Stimulated activated CD8-positive, alpha-beta memory T cell treated with anti-CD3 and anti-CD28 coated beads, Interleukin-7, amount 100 ng/mL, for 4 hours (primary cell): ENCODE measurements around the gene LIPT1.
"Not testable (repeated sequence)": the region's sequence is repeated elsewhere in the genome, so short reads cannot be mapped to it uniquely, and the experiment has no call there.

Experiments
- DNase-seq, 2 donors: peaks; one replicate each; pipeline ENCODE4 v3.0.0-alpha.2; 2020; ENCODE audit warnings: low read depth in 2 of 2

Gene LIPT1

DNA sequence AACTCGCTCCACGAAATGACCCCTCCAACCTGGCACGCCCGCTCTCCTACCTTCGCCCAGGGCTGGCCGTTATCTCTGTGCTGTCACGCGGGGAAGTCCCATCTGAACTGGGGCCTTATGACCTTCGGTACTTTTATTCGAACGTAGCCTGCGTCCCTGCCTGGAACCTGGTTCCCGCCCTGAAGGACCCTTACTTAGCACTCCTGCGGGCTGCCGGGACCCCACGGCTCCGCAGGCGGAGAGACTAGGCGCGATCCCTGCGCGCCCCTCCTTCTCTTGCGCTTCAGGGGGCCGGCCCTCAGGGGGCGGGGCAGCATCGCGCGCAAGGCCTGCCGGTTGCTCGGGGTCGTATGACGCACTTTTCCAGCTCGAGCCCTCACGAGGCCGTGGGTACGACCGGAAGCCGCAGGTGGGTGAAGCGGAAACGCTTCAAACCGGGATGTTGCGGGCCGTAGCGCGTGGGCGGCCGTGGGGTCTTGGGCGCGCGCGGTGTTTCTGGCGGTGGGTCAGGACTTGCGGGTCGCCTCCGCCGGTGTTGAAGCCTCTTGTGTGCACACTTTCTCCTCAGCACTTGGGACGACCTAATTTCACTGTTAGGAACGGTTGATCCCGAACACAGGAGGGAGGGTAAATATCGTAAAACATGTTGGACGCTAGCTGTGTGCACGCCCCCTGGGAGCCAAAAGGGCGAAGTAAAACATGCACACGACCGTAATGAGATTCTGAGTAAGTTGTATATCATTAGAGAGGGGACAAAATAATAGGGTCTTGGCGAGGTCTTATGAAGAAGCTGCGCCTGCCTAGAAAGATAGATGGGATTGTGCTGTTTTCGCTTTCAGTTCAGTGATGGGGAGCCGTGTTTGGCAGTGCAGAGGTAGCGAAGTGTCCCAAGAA lies at the start of gene LIPT1, which contains the start of gene TSGA10:
TSS of gene LIPT1 (plus strand) at position 325 of the 894 bp plus-strand sequence. CDS start 6,991 bp downstream, outside the sequence.
TSS of gene TSGA10 (minus strand) at position 300 of the 894 bp plus-strand sequence. CDS start 45,503 bp downstream, outside the sequence.
- peak; percentile 88 to 93 for DNase-seq

DNA sequence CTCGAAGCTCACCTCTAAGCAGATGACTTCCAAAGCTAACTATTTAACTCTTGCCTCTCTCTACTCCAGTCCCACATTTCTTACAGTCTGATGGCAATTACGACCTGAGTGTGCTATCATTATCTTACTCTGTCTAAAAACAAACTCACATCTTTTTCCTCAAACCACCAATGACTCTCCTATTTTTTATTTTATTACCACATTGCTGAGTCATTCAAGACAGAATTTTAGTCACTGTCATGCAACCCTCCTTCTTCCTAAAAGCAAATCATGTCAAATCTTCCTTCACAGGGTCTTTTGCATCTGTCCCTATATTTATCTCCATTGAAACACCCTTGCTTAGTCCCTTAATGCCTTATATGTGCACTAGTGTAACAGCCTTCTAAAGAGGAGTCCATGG lies 47.9 kb upstream of the LIPT1 start:
- no peak for DNase-seq

DNA sequence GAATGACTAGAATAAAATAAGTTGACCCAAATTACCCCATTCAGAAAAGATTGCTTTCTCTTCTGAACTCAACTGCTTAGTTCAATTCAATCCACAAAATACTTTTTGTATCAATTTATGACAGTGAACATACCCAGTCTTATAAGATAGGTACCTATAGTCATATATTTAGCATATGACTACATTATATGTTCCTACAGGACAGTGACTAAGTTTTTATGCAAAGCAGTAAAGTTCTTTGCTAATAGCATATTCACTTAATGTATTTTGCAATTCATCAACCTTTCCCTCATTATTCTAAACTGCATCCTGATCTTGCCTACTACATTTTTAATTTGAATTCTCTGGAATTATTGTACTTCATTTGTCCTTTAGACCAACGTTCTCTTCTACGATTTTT lies 43.5 kb upstream of the LIPT1 start:
- no peak for DNase-seq

DNA sequence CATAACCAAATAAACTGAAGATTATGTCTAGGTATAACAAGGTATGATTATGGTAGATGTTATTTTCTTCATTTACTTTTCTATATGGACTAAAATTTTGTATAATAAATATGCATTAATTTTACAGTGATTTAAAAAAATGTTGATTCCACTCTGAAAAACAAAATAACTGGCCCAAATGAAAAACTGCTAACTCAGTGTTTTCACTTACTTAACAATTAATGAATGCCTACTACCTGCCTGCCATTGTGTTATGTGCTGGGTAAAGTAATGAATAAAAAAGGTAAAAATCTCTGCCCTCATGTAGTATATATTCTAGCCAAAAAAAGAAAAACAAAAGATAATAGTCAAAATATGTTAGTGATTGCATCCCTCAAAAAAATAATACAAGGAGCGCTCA lies 42.8 kb upstream of the LIPT1 start:
- no peak for DNase-seq

DNA sequence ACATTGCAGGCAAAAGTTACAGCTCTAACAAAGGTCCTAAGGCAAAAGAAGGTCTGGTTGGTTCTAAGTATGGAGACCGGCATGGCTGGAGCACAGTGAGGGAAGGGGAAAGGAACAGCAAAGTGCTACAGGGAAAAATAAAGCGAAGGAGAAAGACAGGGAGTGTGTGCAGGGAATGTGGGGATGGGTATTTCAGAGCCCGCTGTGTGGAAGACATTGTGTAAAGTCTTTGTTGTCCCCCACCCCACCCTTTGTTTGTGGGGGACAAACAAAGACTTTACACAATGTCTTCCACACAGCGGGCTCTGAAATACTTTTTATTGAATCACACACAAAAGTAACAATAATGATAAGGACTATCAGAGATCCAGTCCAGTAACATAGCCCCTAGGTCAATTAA lies 42.1 kb upstream of the LIPT1 start:
- DNase-seq: no peak

DNA sequence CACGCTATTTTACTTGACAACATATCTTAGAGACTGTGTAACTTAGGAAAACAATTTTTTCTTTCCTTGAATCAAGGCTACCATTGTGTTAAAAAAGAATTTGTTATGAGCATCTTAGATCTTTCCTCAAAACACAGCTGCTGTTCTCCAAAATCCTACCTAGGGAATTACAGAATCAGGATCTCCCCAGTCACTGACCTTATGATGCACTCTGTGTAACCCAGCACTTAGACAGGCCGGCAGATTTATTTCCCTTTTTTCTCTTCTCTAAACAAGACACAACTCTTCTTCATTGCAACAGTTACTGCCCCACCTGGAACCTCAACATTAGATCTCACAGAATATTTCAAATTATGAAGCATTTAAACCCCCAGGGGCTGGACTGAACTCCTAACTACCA lies 26.8 kb upstream of the LIPT1 start:
- DNase-seq: no peak

DNA sequence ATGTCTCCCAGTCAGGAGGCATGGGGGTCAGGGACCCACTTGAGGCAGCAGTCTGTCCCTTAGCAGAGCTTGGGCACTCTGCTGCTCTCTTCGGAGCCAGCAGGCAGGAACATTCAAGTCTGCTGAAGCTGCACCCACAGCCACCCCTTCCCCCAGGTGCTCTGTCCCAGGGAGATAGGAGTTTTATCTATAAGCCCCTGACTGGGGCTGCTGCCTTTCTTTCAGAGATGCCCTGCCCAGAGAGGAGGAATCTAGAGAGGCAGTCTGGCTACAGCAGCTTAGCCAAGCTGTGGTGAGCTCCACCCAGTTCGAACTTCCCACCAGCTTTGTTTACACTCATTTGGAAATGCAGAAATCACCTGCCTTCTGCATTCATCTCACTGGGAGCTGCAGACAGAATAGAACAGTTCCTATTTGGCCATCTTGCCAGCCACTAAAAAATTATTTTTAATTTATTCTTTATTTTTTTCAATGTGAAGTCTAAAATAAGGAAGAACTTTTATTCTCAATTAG lies 19.7 kb upstream of the LIPT1 start:
- not testable (repeated sequence) for DNase-seq

DNA sequence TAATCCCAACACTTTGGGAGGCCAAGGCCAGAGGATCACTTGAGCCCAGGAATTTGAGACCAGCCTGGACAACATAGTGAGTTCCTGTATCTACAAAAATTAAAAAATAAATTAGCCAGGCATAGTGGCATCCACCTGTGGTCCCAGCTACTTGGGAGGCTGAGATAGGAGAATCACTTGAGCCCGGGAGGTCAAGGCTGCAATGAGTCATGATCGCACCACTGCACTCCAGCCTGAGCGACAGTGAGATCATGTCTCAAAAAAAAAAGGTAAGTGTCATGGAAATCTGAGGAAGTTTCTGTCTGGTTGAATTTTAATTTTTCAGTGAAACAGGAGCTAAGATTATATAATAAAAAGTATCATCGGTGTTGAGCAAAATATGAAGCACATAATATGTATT lies 15.8 kb upstream of the LIPT1 start:
- DNase-seq: no peak

DNA sequence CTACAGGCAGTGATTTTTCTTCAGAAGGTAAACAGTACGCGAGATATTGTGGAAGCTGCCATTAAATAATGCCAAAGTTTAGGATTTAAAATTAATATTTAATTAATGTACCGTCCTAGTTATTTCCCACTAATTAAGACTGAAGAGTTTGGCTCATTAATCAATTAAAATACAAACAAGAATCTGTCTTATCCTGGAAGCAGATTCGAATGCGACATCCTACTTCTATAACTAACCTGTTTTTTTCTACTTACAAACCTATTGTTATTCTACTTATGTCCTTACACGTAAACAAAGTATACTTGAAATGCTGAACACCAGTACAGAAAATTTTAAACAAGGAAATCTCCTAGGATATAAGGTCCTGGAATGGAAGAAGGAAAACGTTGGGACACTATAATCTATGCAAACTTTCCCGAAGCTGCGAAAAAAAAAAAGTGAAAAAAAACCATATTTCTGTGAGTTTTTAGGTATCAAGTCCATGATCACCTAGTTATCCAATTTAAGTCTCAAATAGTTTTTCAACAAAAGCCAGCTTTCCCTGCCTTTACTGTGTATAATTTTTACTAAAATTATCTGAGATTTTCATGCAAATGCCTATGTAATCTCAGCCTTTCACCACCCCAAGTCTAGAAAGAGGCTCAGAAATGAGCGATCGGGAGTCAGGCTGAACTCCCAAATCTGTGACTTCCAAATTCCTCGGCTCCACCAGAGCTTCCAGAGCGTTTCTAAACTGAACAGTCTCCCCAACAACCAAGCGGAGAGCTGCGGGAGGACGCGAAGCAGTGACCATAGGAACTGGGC lies 14.5 kb upstream of the LIPT1 start:
- no peak for DNase-seq

DNA sequence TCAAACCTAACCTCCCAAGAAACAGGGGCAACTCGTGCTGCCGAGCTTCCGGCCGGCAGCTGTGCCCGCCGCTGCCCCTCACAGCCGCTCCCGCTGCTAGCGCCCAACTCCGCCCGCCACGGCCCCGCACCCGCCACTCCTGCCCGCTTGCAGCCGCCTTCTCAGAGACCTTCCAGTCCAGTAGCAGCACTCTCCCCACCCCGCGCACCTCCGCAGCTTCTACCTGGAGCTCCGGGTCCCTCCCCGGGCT lies 14.0 kb upstream of the LIPT1 start:
- no peak for DNase-seq

DNA sequence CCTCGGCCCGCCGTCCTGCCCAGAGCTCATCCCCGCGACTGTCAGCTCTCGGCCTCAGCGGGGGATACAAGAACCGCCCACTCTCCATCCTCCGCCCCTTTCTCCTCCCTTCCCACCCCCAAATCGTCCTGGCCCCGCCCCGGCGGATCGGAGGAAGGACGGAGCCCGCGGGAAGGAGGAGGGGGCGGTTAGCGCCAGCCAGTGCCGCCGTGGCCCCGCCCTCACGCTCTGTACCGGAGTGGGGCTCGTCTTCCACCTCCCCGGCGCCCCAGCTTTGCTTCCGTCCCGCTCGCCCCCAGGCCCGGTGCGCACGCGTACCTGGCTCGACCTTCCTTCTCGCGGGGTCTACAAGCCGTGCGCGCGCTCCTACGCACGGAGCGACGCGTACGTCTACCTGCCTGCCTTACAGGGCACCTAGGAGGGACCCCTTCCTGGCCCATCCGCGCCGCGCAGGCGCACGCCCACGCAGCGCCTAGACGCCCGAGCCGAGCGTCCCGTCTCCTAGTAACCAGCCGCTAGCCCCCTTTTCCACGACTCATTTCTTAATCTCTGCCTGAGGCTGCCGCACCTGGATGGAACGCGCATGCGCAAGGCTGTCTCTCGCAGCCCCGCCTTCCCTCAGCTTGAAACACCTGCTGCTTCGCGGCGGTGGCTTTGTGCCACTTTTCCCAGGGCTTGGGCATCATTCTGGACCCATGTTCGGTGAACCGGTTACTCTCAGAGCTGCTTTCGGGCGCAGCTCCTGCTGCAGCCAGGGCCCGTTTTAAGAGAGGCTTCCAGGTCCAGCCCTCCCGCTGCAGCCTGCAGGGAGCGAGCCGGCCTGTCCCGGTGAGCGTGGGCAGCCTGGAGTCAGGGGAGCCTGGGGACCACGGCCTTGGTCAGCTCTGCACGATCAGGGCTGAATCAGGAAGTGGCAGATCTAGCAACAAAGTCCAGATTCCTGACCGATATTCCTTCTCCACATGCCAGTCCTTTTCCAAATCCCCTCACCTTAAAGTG lies 13.4 kb upstream of the LIPT1 start, which contains the start of gene C2orf15:
TSS of gene C2orf15 (plus strand) at position 598 of the 999 bp plus-strand sequence. CDS start 8,852 bp downstream, outside the sequence.
- DNase-seq: peak; percentile 95 to 98

DNA sequence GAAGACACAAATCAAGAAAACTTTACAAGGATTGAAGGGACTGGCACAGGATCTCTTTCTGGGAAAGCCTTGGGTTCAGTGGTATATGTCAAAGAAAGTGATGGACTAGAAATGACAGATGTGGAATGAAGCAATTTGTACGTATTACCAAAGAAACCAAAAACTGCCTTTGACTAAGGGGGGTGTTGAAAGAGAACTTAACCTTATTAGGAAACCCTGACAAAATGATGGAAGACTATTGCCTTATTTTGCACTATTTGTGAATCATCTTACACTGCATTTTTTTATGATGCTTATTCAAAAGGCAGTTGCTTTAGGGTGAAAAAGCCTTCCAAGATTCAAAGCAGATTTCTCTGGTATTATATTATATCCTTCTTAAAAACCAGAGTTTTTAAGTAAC lies 4.1 kb upstream of the LIPT1 start:
- DNase-seq: no peak

DNA sequence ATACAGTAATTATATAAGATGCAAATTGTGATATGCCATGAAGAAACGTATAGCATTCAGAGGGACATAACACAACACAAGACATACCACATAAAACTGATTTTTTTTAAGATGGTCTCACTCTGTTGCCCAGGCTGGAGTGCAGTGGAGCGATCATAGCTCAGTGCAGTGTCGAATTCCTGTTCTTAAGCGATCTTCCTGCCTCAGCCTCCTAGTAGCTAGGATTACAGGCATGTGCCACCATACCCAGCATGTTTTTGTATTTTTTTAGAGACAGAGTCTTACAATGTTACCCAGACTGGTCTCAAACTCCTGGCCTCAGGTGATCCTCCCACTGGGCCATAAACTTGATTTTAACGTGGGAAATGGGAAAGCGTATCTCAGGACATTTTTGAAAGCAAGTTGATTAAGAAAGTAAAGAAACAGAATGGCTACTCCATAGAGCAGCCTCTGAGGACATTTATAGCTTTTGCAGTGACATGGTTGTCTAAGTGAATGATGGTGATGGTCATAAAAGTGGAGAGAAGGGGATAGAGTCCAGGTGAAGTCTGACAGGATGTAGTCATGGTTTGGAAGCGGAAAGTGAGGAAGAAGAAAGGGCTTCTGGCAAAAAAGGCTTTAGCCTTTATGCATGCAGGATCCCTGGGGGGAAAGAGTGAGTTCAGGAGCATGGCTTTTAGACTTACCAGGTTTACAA lies 2.4 kb upstream of the LIPT1 start:
- no peak for DNase-seq

DNA sequence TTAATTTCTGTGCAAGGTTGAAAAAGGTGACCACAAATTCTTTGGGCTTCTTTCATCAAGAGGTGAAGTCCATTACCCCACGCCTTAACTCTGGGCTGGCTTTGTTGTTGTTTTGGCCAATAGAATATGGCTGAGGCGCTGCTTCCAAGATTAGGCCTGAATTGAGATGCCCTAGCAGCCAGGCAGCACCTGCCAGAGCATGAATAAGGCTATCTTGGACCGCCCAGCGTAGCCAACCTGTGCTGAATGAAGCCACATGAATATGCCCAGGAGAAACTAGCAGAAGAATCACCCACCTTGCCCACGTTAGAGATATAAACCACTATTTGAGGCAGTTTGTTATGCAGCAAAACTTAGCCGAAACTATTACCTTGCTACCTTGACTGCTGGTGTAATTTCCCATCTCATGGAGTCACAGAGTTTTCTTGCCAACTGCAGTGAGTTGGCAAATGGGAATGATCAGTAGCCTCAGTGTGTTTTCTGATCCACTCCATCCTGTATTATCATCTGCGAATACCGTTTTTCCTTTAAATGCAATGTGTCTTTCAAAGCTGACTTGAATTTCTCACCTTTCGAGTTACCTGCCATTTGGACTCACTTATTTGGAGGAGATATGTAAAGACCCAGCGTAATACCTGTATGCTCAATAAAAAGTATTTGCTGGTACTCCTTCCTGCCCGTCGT lies 704 bp upstream of the LIPT1 start:
- DNase-seq: no peak

DNA sequence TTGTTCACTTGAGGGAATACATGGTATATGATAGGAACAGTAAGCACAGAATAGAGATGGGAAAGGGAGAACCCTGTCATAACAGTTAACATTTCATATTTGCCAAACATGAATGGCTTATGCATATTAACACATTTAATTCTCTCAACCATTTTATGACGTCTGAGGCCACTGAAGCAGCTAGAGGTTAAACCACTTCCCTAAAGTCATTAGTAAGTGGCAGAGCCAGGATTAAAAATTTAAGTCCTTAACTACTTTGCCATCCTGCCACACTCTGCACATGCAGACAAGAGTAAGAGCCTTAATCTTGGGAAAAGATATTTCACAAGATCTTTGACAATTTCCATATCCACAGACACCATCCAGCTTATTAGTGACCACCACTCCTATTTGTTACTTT lies 2.1 kb downstream of the LIPT1 start:
- DNase-seq: no peak

DNA sequence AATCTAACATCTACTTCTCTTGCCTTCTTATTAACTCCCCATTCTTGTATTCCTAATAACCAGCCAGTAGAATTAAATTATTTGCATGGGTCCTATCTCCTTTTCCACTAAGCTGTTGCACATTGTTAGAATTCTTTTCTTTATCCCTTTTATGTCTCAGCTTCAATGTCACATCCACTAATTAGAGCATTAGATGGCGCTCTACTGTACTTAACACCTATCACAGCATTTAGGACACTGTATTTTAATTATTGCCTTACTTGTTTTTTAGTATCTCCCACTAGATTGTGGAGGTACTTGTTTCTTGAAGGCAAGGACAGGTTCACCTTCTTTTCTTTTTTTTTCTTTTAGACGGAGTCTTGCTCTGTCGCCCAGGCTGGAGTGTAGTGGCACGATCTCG lies 3.8 kb downstream of the LIPT1 start:
- DNase-seq: no peak

DNA sequence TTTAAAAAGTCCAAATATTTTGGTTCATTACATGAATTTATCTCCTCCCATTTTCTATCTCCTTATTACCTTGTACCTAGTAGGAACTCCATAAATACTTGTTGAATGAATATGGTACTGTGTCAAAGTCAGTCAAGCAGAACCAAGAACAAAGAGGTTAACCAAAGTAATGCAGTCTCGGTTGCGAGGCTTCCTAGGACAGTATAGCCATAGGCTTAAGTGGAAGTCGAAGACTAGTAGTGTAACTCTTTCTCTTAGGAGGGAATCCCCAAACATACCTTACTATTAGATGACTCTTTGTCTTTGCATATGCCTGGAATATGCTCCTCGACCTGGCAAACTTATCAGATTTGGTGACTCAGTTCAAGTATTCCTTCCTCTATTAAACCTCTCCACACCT lies 4.8 kb downstream of the LIPT1 start:
- no peak for DNase-seq

DNA sequence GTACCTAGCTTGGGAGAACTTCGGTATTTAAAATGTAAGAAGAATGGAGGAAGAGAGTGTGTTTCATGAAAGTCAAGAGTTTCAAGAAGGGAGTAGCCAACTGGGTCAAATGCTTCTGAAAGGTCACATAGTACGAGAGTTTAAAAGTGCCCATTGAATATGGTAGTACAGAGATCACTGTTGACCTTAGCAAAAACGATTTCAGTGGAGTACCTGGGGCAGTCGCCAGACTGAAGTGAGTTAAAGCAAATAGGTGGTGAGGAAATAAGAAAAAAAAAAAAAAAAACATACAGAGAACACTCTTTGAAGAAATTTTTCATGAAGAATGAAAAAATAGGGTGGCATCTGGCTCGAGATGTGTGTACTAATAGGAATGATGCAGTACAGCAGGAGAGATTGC lies 11.5 kb downstream of the LIPT1 start:
- DNase-seq: no peak

DNA sequence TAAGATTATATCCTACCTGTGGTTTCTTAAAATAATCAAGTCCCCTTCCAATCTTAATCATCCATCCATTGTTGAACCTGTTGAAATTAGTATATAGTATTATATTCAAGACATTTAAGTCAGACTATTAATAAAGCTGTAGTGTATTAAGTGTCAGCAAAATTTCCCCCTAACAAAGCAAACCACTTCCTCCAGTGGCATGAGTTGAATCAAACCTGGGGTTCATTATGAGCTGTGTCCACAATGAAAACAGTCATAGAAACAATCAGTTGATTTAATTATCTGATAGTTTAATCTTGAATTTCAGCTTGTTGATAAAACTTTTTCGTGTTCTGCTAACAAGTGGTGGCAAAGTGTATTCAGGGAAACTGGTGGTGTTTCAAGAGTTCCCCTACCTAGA lies 14.8 kb downstream of the LIPT1 start:
- no peak for DNase-seq
